Mesodermal cell (in vitro differentiated cells): ENCODE measurements around the gene TMTC4.

Experiments used
- H3K27ac ChIP-seq: 2 replicates; pipeline ENCODE4 v1.7.0; 2013; ENCODE audit warnings: mild to moderate bottlenecking, low read depth, low read length, moderate library complexity; ENCODE audit not compliant: severe bottlenecking
- H3K36me3 ChIP-seq: 2 replicates; pipeline ENCODE4 v1.7.1; 2013; ENCODE audit warnings: mild to moderate bottlenecking, low read length, moderate library complexity; ENCODE audit not compliant: control insufficient read depth, insufficient read depth
- H3K4me1 ChIP-seq: one replicate; pipeline ENCODE4 v1.7.1; 2013; ENCODE audit warnings: mild to moderate bottlenecking, low read length; ENCODE audit not compliant: insufficient read depth, control insufficient read depth, poor library complexity, severe bottlenecking
- H3K4me3 ChIP-seq: 2 replicates; pipeline ENCODE4 v1.7.0; 2013; ENCODE audit warnings: low read length, control low read depth, mild to moderate bottlenecking; ENCODE audit not compliant: insufficient read depth, poor library complexity, severe bottlenecking; ENCODE audit errors: extremely low read depth
- H3K9me3 ChIP-seq: 2 replicates; pipeline ENCODE4 v1.7.1; 2013; ENCODE audit warnings: mild to moderate bottlenecking, low read length, moderate library complexity; ENCODE audit not compliant: control insufficient read depth
- WGBS, 2 experiments: methylation state at CpG; one replicate each; pipeline ENCODE4 v1.1.5; 2013; ENCODE audit warnings: missing lambda C conversion rate in 2 of 2; ENCODE audit not compliant: insufficient coverage in 2 of 2; 5-methylcytosine and 5-hydroxymethylcytosine counted together

TMTC4 gene

DNA sequence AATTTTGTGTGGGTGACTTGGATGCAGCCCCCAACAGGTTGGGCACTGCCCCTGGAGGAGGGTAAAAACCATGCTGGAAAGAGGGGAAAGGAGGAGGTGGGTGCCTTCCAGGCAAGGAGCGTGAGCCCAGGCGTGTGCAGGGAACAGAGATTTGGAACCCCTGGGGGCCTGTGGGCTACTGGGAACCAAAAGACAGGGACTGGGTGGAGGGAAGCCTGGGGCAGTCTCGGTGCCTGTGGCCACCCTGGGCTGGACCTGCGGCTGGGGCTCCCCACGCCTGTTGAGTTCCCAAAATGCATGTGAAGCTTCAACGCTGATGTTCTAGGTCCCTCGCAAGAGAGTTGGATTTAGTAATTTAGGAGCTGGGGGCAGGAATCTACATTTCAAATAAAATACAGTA, 110.8 kb downstream of the TMTC4 start:
- no peak overlapping the region for H3K4me3 ChIP-seq
- no peak overlapping the region for H3K27ac ChIP-seq
- 93 to 97% methylated on average over 5 of the region's 7 CpGs for WGBS, 2 experiments
- H3K36me3 ChIP-seq = no peaks in the 10 kb centered on the region
- no peaks in the 10 kb centered on the region for H3K4me1 ChIP-seq
- peaks cover 3% of the 10 kb centered on the region for H3K9me3 ChIP-seq

DNA sequence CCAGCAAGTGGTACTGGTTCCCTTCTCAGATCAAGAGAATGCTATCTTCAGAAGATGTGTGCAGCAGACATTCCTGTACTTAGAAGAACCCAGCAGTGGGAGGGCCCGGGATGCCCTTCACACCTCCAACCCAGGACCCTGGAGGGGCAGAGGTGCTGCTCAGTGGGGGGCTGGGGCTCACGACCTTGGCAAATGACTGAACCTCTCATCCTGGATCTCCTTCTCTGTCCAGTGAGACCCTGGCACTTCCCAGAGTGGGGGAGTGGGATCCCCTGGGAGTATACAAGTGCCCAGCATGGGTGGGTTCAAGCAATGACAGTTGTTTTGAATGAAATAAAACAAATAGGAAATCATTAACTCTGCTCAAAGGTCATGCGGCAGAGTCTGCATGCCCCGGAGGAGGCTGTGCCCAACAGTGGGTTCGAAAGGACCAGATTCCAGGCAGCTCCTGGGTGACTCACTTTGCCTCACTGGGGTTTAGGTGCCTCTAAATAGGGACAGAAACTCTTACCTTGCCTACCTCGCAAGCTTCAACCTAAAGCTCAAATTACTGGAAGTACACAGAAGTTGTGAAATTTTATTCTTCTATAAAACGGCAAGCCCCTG, 112.9 kb downstream of the TMTC4 start:
- H3K27ac ChIP-seq = no peak overlapping the region
- H3K4me1 ChIP-seq = no peaks in the 10 kb centered on the region
- WGBS, 2 experiments = 96 to 98% methylated on average over 4 to 5 of the region's 7 CpGs
- no peaks in the 10 kb centered on the region for H3K36me3 ChIP-seq
- no peak overlapping the region for H3K4me3 ChIP-seq
- peaks cover 3% of the 10 kb centered on the region for H3K9me3 ChIP-seq

DNA sequence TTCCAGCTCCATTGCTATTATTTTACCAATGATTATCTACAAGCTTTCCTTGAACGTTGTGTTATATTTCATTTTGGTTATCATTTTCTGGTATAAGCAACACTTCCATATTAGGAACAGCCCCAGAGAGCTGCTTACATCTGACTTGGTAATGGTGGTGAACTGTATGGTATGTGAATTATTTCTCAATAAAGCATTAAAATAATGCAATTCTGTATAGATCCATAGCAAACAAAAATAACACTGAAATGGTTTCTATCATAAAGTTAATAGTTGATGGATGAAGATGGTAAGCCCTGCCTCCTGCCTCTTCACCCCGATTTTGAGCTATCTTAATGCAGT, 113.5 kb downstream of the TMTC4 start:
- no peaks in the 10 kb centered on the region for H3K36me3 ChIP-seq
- peaks cover 3% of the 10 kb centered on the region for H3K9me3 ChIP-seq
- 100% methylated on average over 1 of the region's 2 CpGs; no CpG with 5 or more reads in 1 of the 2 experiments for WGBS, 2 experiments
- H3K4me3 ChIP-seq = no peak overlapping the region
- H3K27ac ChIP-seq = no peak overlapping the region
- H3K4me1 ChIP-seq = no peaks in the 10 kb centered on the region

DNA sequence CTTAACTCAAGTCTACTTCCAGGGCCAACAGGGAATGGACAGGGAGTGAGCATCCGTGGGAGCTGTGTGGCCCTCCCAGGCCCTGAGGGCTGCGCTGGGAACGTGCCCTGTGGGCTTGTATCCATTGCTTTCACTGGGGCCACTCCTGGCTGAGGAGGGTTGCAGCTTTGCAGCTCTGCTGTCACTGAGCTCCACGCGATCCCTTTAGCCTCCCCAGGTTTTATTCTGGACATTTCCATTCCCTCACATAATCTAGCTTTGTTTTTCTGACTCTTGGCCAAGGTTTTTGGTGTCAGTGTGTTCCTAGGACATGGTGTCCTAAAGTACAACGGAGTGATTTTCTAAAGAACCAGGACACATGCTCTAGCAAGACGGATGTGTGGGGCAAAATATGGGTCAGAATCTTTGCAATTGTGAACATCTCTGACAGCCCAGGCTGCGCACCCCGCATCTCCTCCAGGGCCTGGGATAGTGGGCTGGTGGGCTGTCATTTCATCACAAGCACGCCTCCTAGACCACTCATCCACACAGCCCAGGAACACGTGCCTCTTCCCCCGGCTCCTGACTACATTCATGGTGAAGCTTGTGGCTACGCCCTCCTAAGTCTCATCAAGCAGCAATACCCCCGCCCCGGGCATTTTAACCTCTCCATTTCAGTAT, 114.0 kb downstream of the TMTC4 start:
- Histone ChIP-seq H3K27ac (no peak overlapping the region), H3K36me3 (no peaks in the 10 kb centered on the region), H3K4me3 (no peak overlapping the region), H3K9me3 (peaks cover 2% of the 10 kb centered on the region), H3K4me1 (no peaks in the 10 kb centered on the region)
- 89 to 94% methylated on average over 9 to 12 of the region's 15 CpGs for WGBS, 2 experiments

DNA sequence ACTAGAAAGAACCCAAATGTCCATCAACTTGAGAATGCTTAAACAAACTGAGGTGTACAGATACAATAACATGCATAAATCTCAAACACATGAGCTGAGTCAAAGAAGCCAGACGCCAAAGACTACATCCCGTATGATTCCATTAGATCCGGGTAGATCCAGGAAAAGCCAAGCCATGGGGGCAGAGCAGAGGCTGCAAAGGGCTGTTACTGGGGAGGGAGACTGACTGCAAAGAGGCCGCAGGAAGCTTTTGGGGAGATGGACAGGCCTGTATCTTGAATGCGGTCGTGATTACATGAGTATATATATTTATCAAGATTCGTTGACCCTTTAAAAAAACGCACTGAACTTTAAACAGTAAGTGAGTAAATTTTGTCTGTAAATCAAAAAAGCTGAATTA, 114.7 kb downstream of the TMTC4 start:
- 88 to 91% methylated on average over 4 of the region's 8 CpGs for WGBS, 2 experiments
- Histone ChIP-seq H3K4me1 (no peaks in the 10 kb centered on the region), H3K36me3 (no peaks in the 10 kb centered on the region), H3K9me3 (no peaks in the 10 kb centered on the region), H3K4me3 (no peak overlapping the region), H3K27ac (no peak overlapping the region)
